ENCODE data around the gene RTCB.
"Not testable (repeated sequence)": the region's sequence is repeated elsewhere in the genome, so short reads cannot be mapped to it uniquely, and the experiment has no call there.

The RTCB gene

DNA sequence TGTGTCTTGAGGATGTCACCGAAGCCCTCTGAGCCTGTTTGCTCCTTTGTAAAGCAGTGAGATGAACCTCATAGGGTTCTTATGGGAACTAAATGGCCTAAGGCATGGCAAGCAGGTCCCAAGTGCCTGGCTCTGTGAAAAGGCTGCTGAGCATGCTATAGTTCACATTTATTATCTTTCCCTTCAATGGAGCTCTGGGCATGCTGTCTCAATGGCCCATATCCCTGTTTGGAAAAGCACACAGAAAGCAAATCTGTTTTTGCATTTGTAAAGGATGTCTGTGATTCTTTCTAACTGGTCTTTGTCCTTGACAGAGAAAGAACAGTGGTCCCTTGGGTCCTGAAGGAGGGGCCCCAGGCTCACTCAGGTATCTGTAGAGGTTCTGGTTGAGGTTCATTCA is 26.4 kb downstream of the RTCB start:
- DNase-seq: no peak

DNA sequence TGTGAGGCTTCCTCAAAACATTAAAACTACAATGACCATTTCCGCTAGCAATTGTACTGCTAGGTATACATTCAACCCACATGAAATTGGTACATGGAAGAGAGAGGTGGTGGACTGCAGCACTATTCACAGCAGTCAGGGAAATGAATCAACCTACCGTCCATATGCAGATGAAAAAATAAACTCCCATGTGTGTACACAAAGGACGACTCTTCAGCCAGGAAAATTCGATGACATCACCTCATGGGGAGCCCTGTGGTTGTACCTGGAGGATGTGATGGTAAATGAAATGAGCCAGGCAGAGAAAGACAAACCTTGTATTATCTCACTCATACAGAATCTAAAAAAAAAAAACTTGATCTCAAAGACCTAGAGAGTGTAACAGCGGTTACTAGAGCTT is 31.1 kb downstream of the RTCB start:
- no peak for DNase-seq

DNA sequence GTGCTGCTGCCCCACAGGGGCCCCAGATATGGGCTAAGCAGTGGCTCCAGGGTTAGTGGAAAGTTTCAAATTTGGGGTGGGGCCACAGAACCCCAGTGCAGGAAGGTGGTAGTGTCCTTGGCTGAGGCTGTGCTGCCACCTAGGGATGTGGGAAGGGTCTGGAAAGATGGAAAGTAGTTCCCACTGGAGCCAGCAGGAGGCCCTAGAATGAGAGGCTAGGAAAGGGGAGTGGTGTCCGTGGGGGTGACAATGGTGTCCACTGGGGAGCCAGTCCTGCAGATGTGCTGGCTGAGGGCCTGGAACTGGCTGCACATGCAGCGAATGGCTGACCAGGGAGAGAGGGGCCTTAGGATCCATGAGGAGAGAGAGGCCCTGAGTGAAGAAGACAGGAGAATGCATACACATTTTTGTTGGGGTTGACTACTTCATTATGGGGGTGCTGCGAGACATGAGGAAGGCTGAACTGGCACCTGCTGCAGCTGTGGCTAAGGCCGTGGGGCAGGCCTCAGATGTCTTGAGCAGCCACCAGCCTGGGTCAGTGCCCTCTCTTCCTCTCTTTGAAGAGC is 33.3 kb downstream of the RTCB start:
- no peak for DNase-seq

DNA sequence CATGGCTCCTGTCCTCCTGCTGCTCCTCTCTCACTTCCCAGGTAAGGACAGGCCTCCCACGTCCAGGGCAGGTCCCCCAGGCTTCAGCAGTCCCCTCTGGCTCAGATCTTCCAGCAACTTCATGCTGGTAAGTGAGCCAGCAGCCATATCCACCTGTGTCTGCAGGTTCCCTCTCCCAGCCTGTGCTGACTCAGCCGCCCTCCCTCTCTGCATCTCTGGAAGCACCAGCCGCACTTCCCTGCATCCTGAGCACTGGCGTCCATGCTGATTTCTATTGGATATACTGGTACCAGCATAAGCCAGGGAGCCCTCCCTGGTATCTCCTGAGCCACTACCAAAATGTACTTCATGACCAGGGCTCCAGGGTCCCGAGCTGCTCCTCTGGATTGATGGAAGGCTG is 35.4 kb downstream of the RTCB start:
- no peak for DNase-seq

DNA sequence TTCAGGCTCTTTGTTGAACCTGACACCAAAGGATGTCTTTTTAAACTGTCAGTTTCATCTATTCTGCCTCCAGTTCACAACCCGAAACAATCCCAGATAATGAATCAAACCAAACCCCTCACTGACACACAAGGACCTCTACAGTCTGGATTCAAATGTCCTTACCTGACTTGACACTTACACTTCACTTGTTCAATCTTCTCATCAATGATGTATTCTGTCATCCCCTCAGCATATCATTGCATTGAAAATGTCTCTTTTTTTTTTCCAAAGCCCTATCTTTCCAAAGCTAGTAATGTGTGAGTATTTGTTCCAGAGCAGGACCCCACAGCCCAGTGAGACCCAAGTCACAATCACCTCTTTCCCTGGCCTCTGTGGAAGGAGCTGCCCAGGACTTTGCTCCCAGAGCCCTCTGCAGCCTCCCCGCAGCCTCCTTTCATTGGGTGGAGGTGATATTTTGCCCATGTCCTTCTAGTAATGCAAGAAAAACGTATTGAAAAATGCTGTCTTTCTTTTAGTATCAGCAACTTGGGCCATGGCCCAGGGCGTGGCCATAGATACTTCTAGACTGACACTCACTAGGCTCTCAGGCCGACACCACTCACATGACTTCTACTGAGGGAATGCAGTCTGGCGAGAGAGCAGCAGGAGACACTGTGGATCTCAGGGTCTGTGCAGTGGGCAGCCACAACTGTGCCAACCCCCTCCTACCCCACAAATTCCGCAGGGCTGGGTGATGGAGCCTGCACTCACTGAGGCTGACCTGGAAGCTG is 36.2 kb downstream of the RTCB start:
- no peak for DNase-seq

DNA sequence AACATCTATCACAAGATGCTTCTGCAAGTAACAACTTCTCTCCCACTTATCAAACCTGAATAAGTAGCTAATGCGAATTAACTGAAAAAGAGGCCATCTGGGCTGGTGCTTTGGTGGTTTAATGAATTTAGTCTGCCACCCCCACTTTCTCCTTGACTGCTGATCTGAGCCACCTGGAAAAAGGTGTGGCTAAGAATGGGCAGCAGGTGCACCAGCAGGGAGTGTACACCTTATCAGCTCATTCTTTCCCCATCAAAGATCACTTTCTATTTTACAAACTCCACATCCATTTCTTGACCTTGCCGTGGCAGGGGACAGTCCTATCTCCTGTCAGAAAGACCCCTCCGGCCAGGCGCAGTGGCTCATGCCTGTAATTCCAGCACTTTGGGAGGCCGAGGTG is 47.8 kb downstream of the RTCB start:
- no peak for DNase-seq

DNA sequence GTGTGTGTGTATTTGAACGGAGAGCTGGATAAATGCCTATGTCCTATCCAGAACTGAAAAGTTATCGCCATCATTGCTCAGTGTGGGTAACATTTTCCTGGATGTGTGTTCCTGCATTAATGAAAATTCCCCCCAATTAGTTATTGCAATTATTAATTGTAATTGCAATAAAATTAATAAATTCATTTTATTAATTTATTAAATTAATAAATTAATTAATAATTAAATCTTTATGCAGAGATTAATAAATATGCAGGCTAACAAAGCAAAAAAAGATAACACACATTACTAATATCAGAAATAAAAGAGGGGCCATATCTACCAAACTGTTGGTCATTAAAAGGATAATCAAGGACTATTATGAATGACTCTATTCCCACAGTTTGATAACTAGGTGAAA is 50.8 kb downstream of the RTCB start:
- no peak for DNase-seq

DNA sequence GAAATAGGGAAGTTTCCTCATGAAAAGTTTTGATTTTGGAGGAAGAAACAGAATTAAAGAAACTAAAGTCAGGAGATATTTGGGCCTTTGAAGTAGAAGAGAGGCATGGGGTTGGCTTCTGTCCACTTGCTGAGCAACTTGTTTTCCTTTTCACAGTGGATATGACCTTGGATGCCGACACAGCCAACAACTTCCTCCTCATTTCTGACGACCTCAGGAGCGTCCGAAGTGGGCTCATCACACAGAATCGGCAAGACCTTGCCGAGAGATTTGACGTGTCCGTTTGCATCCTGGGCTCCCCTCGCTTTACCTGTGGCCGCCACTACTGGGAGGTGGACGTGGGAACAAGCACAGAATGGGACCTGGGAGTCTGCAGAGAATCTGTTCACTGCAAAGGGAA is 52.0 kb downstream of the RTCB start:
- not testable (repeated sequence) for DNase-seq

DNA sequence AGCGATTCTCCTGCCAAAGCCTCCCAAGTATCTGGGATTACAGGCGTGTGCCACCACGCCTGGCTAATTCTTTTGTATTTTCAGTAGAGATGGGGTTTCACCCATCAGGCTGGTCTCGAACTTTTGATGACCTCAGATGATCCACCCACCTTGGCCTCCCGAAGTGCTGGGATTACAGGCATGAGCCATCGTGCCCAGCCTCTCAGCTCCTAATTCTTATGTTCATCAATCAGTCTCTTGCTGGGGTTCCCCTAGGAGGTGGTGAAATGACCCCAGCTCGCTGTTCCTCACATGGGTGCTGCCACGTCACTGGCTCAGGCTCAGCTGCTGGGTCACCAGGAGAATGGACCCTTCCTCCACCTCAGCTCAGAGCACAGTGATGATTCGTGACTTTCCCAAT is 54.5 kb downstream of the RTCB start, which contains the start of gene RFPL3:
Gene RFPL3, plus strand, starts transcription at position 301 of the 400 bp plus-strand sequence. CDS start 205 bp downstream, outside the sequence.
- not testable (repeated sequence) for DNase-seq

DNA sequence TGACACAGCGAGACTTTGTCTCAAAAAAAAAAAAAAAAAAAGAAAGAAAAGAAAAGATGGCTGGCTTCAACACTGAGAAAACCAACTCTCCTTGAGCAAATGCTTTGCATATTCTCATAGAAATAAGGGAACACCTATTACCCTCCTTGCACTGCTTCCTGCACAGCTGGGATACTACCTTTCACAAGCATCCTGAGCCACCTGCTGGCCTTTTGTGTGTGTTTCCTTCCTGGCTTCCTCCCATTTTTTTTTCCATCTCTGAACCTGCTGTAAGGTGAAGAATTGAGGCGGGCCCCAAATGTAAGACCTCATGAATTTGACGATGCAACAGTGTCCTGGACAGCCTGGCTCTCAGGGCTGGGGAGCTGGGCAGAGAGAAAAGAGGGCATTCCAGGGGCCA is 56.3 kb downstream of the RTCB start:
- DNase-seq: no peak

DNA sequence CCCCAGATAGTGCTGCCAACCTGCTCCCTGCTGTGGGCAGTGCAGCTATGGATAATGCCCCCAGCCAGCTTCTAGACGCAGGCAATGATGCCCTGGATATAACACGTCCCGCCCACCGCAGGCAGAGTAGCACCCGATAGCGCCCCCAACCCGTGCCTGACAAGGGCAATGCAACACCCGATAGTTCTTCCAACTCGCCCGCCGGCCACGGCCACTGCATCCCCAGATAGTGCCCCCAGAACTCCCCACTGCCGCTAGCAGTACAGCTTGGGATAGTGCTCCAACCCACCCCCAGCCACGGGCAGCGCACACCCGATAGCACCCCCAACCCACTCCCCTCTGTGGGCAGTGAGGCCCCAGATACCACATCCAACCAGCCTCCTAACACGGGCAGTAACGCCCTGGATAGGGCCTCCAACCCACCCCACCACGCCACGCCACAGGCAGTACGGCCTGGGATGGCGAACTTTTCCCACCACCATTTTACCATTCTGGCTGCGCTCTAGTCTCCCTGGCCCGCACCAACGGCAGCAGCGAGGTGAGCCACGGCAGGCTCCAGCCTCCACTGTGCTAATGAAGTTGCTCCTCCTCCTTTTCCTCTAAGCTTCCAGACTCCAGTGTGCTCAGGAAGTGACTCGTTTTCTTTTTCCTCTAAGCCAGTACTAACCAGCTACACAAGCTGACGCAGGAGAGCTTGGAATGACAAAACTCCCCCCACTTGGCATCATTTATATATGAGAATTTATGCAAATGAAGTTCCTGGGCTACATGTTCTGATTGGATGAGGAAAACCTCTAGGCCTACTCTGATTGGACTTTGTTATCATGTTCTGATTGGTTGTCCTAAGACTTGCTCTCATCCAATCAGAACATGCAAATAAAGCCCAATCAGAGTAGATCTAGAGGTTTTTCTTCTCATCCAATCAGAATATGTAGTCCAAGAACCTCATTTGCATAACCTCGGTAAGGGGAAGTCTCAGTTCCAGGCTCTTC is 57.4 kb downstream of the RTCB start:
- no peak for DNase-seq

DNA sequence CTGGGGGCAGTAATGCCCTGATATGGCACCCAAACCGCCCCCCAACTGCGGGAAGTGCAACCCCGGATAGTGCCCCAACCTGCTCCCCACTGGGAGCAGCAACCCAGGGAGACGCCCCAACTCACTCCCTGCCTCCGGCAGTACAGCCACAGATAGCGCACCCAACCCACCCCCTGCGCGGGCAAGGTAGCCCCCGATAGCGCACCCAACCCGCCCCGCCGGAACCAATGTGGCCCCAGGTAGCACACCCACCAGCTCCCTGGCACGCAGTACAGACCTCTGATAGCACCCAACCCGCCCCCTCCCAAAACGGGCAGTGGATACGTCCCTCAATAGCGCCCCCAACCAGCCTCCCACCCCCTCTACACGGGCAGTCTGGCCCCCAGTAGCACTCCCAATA is 58.2 kb downstream of the RTCB start:
- no peak for DNase-seq

DNA sequence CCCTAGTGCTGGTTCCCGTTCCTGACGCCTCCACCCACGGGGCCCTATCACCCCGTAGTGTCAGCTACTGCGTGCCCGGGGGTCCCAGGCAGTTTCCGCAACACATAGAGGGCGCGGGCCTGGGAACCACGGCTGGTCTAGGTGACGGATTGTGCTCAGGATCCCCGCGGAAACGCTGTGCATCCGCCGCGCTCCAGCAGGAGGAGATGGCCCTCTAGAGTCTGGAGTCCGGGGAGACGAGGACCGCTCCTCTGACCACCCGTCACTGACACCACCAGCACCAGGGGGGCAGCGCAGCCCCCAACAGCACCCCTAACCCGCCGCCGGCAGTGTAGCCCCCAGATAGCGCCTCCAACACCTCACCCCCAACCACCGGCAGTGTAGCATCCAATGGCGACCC is 58.8 kb downstream of the RTCB start:
- DNase-seq: no peak

DNA sequence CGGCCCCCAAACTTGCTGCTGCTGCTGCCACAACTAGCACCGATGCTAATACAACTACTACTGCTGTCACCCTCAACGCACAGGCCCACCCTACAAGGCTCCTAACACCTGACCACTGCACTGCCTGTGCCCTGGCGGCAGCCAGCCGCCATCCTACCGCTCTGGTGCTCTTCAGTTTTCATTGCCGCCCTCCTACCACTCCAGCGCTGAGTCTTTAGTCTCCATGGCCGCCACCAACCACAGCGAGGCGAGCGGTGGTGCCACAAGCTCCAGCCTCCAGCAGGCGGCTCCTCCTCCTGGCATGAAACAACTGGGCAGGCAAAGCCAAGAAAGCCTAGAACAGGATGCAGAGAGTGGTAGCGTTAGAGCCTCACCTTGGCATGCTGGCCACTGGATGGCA is 59.4 kb downstream of the RTCB start:
- DNase-seq: no peak

DNA sequence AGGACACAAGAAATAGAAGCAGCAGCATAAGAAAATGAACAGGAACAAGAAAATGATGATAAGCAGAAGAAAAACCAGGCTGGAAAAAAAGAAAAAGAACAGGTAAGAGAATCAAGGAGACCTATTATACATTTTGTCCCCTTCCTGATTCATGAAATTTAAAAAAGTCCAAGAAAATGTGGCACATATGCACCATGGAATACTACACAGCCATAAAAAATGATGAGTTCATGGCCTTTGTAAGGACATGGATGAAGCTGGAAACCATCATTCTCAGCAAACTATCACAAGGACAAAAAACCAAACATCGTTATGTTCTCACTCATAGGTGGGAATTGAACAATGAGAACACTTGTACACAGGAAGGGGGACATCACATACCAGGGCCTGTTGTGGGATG is 60.2 kb downstream of the RTCB start:
- not testable (repeated sequence) for DNase-seq

DNA sequence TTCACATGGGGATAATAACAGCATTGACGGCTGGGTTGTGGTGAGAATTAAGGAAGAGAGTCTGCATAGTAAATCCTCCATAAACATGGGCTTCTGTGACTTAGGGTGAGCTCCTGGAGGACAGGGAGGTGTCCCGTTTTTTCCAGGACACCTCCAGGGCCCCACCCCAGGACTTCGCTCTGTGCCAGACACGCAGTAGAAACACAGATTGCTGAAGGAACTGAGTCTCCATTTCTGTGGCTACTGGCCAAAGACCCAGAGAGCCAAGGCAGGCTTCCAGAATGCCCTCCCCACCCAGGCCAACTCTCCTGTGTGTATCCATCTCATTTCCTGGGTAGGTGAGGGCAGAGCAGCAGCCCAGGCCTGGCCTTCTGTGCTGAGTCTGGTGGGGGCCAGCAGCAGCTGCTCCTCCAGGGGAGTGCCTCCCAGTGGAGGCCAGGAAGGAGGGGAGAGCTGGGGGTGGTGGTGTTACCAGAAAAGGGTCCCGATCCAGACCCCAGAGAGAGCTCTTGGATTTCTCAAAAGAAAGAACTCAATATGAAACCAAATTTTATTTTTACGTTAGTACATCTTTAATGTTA is 63.9 kb downstream of the RTCB start:
- no peak for DNase-seq

DNA sequence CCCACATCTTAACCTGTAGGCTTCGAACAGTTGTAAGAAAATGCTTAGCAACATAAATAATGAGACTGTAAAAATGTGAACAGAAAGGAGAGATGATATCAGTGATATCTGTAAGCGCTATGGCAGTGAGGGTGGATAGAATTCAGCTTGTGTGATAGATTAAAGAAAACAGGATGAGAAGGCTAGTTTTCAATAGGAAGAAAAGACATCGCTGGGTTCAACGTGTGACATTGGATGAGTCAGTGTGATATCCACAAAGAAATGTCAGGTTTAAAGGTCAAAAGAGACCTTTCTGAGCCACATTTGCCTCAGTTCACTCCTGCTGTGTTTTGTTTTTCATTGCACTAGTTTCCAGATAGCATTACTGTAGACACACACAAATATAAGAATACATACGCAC is 68.1 kb downstream of the RTCB start:
- DNase-seq: no peak

DNA sequence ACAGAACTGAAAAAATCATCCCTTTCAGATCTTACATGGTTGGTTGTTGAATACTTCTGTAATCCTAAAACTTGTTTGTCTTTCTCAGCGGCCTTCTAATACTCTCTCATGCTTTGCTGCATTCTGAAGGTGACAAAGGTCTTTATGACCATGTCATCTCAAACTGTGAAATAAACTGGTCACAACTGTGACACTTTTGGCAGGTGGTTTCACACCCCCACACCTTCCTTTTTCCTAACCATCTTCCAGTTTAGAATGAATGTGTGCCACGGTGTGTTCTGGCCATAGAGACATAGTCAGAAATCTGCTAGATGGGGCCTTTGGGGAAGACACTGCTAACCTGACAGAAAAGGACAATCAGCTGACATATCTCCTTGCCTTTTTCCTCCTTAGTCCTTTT is 69.1 kb downstream of the RTCB start:
- no peak for DNase-seq

DNA sequence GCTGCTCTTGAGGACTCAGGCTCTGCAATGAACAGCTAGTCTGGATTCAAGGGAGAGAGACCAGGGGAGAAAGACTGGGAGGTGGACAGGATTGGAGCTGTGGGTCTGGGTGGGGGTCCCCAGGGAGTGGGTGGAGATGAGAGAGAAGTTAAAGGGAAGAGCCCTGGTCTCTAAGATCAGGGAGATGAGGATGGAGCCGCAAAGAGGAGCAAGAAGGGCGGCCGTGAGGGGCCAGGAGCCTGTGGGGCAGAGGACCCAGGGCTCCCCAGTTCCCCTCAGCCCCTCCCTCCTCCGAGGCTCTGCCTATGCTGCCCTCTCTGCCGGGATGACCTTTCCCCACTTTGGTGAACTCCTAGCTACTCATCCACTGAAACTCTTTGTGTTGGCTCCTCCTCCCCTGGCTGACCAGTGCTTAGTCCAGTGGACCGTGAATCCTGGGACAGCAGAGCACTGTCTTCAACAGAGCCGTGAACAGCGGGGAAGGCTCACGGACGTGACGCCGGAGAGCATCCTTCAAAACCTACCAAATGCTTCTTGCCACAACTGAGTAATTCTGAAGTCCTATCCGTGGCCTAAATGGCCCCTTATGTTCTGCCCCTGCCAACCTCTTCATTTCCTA is 70.8 kb downstream of the RTCB start:
- no peak for DNase-seq

DNA sequence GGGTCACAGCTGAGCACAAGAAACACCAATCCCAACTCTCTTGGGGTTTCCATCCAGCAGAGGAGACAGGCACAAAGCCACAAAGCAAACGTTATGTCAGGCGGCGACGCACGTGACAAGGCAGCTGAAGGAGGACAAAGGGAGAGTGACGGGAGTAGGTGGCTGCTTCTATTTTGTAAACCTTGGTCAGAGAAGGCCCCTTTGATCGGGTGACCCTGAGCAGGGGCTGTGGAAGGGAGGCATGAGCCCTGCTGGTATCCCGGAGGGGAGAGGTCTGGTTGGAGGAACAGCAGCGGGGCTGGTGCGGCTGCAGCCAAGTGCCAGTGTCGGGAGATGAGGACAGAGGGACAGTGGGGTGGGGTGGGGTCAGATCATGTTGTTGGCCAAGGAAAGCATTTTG is 71.6 kb downstream of the RTCB start:
- no peak for DNase-seq

DNA sequence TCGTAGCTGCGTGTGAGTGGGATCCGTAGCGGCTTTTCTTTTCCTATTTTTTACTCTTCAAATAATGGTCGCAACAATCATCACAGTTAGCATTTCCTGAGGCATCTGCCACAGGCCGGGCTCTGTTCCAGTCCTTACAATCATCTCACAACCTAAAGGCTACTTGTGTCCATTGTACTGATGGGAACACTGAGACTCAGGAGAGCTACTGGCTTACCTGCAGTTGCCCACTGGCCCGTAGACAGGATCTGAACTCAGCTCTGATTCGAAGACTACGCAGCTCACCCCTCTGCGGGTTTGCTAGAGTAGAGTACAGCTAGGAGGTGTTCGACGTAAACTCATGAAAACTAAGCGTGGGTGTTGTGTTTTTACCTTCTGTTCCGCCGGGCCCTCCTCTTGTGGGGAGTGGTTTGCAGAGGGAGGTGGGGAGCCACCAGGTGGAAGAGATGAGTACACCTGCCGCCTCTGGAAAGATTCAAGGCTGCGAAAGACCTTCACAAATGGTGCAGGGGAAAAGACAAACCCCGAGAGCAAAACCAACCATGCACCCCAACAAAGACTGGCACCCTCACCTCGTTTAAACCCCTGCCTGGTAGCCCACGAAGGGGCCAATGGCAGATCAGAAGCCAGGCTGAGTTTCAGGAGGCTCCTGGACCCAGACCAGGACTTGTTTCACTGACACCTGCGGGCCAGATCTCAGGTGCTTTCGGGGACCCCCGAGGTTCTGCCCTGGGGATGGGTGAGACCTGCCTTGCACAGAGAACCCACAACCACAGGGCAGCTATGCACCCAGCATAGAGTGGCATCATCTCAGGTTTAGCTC is 72.6 kb downstream of the RTCB start:
- DNase-seq: no peak

DNA sequence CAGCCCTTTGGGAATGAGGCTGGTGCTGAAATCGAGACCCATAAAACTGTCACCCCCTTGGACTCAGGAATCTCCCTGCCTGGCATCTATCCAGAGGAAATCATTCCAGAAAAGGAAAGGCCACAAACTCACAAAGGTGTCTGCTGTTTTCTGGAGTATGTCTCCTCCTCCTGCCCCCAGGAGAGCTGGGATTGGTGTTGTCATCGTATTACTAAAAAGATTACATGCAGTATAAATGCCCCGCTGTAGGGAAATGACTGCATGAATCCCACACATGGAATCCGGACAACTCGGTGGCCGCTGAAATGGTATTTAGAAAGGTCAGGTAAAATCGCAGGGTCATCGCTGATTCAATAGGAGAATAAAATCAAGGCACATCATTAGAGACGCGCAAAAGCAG is 73.3 kb downstream of the RTCB start:
- no peak for DNase-seq

Data from CD4-positive, alpha-beta T cell treated with Interleukin-17A for 1 hour (primary cell).